Measurements from ENCODE around the gene SH3BP4.
A peak's percentile ranks its signal among the peaks of the same experiment; 100 is the strongest.

Gene SH3BP4

DNA sequence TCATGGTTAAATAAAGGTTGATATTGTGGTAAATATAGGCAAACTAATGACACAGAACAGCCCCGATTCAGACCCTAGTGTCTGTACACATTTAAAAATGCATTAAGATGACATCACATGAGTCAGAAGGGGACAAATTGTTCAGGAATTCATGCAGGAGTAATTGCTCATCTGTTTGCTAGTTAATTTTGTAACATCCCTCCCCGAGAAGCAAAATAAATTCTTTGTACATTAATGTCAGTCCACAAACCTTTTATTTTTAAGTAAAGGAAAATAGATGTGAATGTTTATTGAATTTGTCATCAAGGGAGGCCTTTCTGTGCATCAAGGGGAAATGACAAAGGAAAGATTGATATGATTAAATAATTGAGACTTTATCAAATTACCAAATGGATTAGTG is 69.9 kb downstream of the SH3BP4 start:
- no peak for TF ChIP-seq CTCF (conservative IDR thresholded peaks at IDR 0.05)
- no peak overlapping the region for H3K27ac ChIP-seq

GRCh38 chr2:235024191-235024860 is 72.5 kb downstream of the SH3BP4 start:
- H3K27ac ChIP-seq = no peak overlapping the region
- no peak for TF ChIP-seq CTCF (conservative IDR thresholded peaks at IDR 0.05)

GRCh38 chr2:235024931-235025773 is 73.3 kb downstream of the SH3BP4 start:
- H3K27ac ChIP-seq = no peak overlapping the region
- TF ChIP-seq CTCF (conservative IDR thresholded peaks at IDR 0.05) = no peak

GRCh38 chr2:235025800-235026536 is 74.2 kb downstream of the SH3BP4 start:
- no peak for TF ChIP-seq CTCF (conservative IDR thresholded peaks at IDR 0.05)
- H3K27ac ChIP-seq = peak overlapping the region; percentile 87

DNA sequence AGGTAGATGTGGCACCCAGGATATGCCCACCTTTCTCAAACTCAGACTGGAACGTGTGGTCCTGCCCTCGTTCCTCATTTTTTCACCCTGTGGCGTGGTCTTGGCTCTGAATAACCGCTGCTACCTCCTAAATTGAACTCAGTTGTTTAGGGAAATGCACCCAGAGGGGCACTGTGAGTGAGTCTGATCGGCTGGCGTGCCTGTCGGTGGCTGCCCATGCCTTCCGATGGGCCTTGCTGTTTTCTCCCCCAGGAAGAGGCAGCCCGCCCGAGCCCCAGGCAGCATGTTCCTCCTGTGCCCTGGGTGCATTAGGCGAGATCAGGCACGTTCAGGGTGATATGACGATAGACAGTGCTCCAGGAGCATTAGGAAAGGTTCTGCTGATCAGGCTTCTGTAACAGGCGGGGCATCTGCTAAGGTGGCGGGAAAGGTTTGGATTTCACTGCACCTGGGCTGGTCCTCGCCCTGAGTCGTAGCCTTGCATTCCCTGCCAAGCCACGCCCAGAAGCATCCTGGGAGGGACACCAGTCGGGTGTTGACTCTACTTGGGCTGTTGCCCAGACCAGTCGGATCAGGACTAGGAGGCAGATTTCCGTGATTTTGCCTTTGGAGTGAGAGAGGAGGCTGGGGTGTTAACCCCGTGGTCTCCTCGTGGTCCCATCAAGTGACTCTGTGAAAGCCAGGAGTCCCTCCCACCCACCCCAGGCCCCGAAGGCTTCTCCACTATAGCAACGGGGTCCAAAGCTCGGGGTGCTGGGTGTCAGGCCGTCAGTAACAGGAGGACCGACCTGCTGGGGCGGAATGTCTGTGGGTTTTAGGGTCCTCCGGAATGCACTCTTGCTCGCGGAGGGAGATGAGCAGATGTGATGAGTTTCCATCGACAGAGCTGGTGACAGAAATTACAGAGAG is 75.1 kb downstream of the SH3BP4 start:
- H3K27ac ChIP-seq = peak overlapping the region; percentile 87
- TF ChIP-seq CTCF (conservative IDR thresholded peaks at IDR 0.05) = no peak

DNA sequence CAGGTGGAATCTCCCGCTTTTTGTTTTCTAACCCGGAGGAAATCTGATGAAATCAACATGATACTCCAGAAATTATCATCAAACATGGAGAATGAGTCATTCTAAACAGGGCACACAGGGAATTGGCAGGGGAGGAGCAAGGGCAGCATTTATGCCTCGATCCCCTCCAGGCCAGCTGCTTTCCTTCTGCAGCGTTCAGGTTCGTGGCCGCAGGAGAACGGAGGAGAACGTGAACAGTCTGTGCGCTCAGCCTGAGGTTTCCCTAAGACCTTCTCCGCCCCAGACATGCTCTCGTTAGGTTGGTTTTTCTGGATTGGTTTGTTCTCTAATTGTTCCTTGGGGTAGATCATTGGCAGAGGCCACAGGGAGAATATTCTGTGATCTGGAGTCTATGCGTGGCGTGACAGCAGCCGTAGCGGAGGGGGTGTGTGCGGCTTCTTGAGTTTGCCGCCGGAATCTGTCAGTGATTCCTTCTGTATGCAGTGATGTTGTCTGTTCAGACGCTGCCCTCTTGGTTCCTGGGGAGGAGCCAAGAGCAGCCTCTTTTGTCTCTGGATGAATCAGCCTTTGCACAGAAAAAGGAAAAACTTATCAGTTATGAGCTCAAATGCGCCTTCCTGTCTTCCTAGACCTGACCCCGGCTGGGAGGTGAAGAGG is 75.9 kb downstream of the SH3BP4 start:
- no peak for TF ChIP-seq CTCF (conservative IDR thresholded peaks at IDR 0.05)
- peak overlapping the region; percentile 87 for H3K27ac ChIP-seq

All from VCaP (cell line).